Activated T-cell treated with anti-CD3 and anti-CD28 coated beads, Interleukin-2, amount 50 U/mL, for 1 hour (primary cell): Measurements from ENCODE around the gene KAT2A.
"Not testable (repeated sequence)": the region's sequence is repeated elsewhere in the genome, so short reads cannot be mapped to it uniquely, and the experiment has no call there.

Experiments used
- DNase-seq: peaks from one replicate; pipeline ENCODE4 v3.0.0-alpha.2; 2020

KAT2A gene

GRCh38 chr17:42120770-42121769, at the start of gene KAT2A:
Gene KAT2A (minus strand): TSS chr17:42121367. CDS start chr17:42121304, 63 bp downstream.
- peak; percentile 80 for DNase-seq

- DNase-seq, result no peak
Observed at GRCh38 chr17:42169351-42169750, 48.2 kb upstream of the KAT2A start.

- no peak for DNase-seq
Observed at GRCh38 chr17:42167807-42168206, 46.6 kb upstream of the KAT2A start.

- DNase-seq, result no peak
Observed at GRCh38 chr17:42166196-42166763, 45.1 kb upstream of the KAT2A start.

DNA sequence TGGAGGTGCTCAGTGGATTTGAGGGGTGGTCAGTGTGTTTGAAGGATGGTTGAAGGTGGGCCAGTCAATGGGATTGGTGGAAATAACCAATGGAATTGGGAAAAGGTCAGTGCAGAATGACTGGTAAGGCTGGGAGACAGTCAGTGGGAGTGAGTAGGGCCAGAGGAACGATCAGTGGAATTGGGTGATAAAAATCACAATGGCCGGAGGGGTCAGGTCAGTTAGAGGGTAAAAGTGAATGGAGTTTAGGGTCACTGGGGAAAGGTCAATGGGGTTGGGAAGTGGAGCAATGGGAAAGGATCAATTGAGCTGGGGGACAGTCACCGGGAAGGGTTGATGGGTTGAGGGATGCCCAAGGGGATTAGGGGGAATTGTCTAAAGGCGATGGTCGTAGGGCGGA, 44.6 kb upstream of the KAT2A start:
- DNase-seq, result no peak

GRCh38 chr17:42163696-42164407, 42.7 kb upstream of the KAT2A start:
- DNase-seq, result no peak

GRCh38 chr17:42163113-42163512, 41.9 kb upstream of the KAT2A start:
- peak; percentile 40 for DNase-seq

- DNase-seq, result no peak
Observed at GRCh38 chr17:42160531-42160910, 39.4 kb upstream of the KAT2A start.

- DNase-seq, result no peak
Observed at GRCh38 chr17:42159796-42160530, 38.8 kb upstream of the KAT2A start.

GRCh38 chr17:42155614-42156045, 34.5 kb upstream of the KAT2A start:
- no peak for DNase-seq

DNA sequence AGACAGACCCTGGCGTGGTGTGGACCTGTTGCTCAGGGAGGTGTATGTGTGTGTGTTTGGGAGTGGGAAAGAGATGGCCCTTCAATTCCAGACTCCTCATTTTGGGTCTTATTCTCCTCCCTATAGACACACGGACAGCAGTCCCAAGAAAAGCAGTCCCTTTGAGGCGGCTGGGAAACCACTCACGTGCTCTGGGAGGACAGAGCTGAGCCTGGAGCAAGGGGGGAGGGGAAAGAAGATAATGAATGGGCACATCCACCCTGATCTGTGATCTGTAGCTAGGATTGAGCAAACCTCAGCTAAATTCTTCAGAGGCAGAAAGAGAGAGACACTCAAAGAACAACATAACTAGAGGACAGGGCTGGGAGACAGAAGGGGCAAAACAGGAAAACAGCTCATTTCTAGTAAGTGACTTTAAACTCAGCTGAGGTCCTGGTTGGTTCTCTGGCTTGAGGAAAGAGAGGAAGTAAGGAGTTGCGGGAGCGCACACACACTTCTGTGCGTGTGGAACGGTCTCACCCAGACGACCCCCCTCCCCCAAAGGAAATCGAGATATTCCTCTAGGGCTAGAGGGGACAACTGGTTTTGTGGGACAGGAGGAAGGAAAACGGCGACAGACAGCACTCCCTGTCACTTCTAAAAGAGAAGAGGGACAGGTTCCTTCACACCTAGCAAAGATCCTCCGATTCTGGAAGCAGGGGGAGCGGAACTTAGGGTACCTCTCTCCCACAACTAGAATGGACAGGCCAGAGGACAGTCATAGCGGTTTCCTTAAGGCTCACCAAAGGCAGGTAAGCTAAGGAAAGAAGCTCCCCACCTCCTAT, 33.0 kb upstream of the KAT2A start:
- DNase-seq, result no peak

DNA sequence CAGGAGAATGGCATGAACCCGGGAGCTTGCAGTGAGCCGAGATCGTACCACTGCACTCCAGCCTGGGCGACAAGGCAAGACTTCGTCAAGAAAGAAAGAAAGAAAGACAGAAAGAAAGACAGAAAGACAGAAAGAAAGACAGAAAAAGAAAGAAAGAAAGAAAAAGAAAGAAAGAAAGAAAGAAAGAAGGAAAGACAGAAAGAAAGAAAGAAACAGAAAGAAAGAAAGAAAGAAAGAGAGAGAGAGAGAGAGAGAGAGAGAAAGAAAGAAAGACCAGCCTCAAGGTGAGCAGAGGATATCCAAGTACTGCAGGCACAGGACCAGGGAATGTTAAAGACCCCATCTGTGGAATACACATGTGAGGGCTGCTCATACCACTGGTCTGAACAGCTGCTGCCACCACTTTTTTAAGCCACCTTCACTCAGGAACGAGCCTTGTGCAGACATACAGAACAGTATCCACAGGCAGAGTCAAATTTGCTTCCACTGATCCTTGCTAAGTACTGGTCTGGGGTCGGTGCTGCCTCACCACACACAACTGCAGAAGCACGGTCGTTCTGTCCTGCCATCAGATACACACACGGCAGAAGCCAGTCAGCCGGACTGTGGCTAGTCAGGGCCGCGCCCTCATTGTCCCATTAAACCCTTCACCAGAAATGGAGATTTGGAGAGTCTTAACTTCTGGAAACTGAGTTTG, 25.9 kb upstream of the KAT2A start:
- no peak for DNase-seq

GRCh38 chr17:42143138-42143537, 22.0 kb upstream of the KAT2A start:
- DNase-seq, result not testable (repeated sequence)

GRCh38 chr17:42142371-42142896, 21.3 kb upstream of the KAT2A start:
- DNase-seq, result no peak

DNA sequence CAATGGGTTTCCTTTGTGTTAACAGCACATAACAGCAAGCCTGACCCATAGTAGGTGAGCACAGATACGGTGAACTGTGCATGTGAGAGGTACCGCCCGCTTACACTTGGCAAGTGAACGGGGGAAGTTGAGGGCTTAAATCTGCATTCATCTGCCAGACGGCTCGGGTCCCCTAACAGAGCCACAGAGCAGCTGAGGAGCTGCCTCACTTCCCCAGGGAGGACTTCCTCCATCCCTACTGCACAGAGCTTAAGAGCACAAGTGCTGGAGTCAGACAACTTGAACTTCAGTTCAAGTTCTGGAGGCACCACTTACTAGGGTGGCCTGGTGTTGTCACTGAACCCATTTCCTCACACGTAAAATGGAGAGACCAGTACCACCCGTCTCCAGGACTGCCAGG, 20.2 kb upstream of the KAT2A start:
- no peak for DNase-seq

GRCh38 chr17:42140690-42141089, 19.5 kb upstream of the KAT2A start:
- DNase-seq, result not testable (repeated sequence)

DNA sequence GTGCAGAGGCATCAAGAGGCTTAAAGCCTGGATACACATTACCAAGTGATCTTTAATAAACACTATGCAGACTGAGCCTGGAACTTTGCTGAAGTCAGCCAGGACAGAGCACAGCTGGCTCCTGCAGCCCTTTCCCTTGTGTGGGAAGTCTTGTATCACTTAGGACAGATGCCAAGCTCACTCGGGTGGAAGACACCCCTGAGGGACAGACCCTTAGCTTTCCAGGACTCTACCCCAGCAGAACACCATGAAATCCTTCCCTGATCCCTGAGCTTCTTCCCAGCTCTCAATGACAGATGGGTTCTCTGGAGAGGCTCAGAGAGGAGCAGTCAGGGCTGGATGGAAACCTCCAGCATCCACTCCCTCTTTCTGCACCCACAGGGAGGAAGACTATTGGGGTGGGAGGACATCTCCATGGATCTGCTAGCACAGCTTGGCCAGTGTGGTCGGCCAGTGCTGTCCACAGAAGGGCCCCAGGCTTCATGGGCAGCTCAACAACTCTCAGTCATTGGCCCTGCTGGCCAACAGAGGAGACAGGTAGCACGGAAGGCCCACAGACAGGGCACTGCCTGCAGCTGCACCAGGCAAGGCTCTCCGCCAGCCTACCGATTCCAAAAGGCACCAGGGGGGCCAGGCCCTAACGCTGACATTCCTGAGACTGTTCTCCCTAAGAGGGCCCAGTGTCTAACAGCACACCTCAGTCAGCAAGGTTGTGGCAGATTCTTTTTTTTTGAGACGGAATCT, 17.8 kb upstream of the KAT2A start:
- no peak for DNase-seq

DNA sequence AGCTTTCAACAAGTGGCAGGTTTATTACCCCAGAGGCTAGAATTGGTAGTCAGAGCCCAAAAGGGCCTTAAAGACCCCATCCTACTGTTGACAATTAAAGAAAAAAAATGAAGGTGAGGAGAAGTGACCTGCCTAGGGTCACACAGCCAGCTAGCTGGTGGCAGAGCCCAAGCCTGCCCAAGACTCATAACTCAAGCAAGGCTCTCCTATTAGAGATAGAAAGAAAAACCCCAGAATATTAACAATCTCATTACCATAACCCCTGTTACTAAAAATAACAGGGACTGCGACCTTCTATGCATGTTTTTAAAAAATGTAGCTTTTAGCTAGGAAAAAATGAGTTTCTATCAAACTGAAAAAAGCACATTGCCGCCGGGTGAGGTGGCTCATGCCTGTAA, 15.5 kb upstream of the KAT2A start:
- DNase-seq, result no peak

- no peak for DNase-seq
Observed at GRCh38 chr17:42135664-42136653, 14.8 kb upstream of the KAT2A start.
